K562 treated with DMSO at 1 percent for 48 hours (cell line): ENCODE data around the gene MRPL18. TPM values are rescaled to one million over a fixed set of nuclear protein-coding genes. Genes with fewer than 3 reads are reported as not detected.

ENCODE experiments used
- total RNA-seq: library from RNA; unstranded; fragments of 300-600 nt; gene quantifications from 2 replicates; pipeline ENCODE4 v1.2.3, GENCODE V29; 2022; ENCODE audit warnings: low replicate concordance; ENCODE audit errors: extremely low read depth

The MRPL18 gene
- total RNA-seq = not detected in 2 replicates

GRCh38 chr6:159790149-159790955 lies at the start of gene MRPL18:
Gene MRPL18, plus strand, starts transcription at chr6:159790467. Its CDS starts 121 bp downstream, at chr6:159790588.

GRCh38 chr6:159761873-159762680 lies 28.2 kb upstream of the MRPL18 start, which contains the start of gene ACAT2:
Gene ACAT2, plus strand, starts transcription at chr6:159762045. Its CDS starts 43 bp downstream, at chr6:159762088.

GRCh38 chr6:159789377-159790148 lies 704 bp upstream of the MRPL18 start, which contains the start of gene TCP1:
Gene TCP1, minus strand, starts transcription at chr6:159789602. Its CDS starts 134 bp downstream, at chr6:159789468.

GRCh38 chr6:159800141-159800865 lies 10.0 kb downstream of the MRPL18 start, which contains the start of gene PNLDC1:
Gene PNLDC1, plus strand, starts transcription at chr6:159800276. Its CDS starts 32 bp downstream, at chr6:159800308.

Other genes starting within 250 kb of the MRPL18 start
- not detected in 2 replicates for gene SOD2, start 97.2 kb upstream of the MRPL18 start, total RNA-seq
- not detected in 2 replicates for gene WTAP, start 63.0 kb upstream of the MRPL18 start, total RNA-seq
- not detected in 2 replicates for gene ACAT2, start 28.4 kb upstream of the MRPL18 start, total RNA-seq
- not detected in 2 replicates for gene TCP1, start 865 bp upstream of the MRPL18 start, total RNA-seq
- not detected in 2 replicates for gene PNLDC1, start 9.8 kb downstream of the MRPL18 start, total RNA-seq
- gene MAS1, start 100.5 kb downstream of the MRPL18 start, total RNA-seq = not detected in 2 replicates
- 97.1 TPM in 1 of 2 replicates, not detected in the other for gene IGF2R, start 178.6 kb downstream of the MRPL18 start, total RNA-seq